PC-9 (cell line): ENCODE data around the gene POU3F3. TPM values are rescaled to one million over a fixed set of nuclear protein-coding genes. Genes with fewer than 3 reads are reported as not detected.

Source experiments
- BruUV-seq: library from RNA; stranded (reverse); fragments of 400-500 nt; replicated peaks from 2 replicates; lab custom pipeline; 2021; lab: Mats Ljungman, UMichigan
- CTCF ChIA-PET: fragments of 300-600 bp; sonication (Branson Sonifier 250); formaldehyde crosslinking; loops from one replicate; lab custom pipeline; 2022; ENCODE audit warnings: antibody characterized with exemption; lab: Charles Lee
- POLR2A ChIA-PET: fragments of 300-600 bp; sonication (Branson Sonifier 250); formaldehyde crosslinking; loops from one replicate; lab custom pipeline; 2022; ENCODE audit warnings: antibody characterized with exemption; ENCODE audit not compliant: unreplicated experiment; lab: Charles Lee
- DNase-seq, 2 experiments: peaks; one replicate each; pipeline versions ENCODE4 v3.0.0 to v3.0.0-alpha.2; 2015 to 2022; ENCODE audit warnings: mixed read lengths in 1 of 2
- H2AFZ ChIP-seq: fragments of 200-600 bp; sonication (generic); 2 replicates; pipeline ENCODE4 v1.8.1; 2017; ENCODE audit warnings: antibody characterized with exemption
- H3F3A ChIP-seq: fragments of 200-600 bp; sonication (generic); 2 replicates; pipeline ENCODE4 v1.8.1; 2017; ENCODE audit warnings: antibody characterized with exemption, mild to moderate bottlenecking, low read depth; ENCODE audit not compliant: insufficient read depth
- H3K27ac ChIP-seq: fragments of 200-600 bp; sonication (generic); 2 replicates; pipeline ENCODE4 v1.6.1; 2016; ENCODE audit warnings: mixed run types
- H3K27me3 ChIP-seq: fragments of 200-600 bp; sonication (generic); 2 replicates; pipeline ENCODE4 v1.6.1; 2016; ENCODE audit warnings: low read depth, mixed run types; ENCODE audit not compliant: insufficient read depth
- H3K36me3 ChIP-seq: fragments of 200-600 bp; sonication (generic); 2 replicates; pipeline ENCODE4 v1.6.1; 2016; ENCODE audit warnings: low read depth, mixed run types
- H3K4me1 ChIP-seq: fragments of 200-600 bp; sonication (generic); replicated peaks from 2 replicates; pipeline ENCODE4 v1.6.1; 2016; ENCODE audit warnings: mixed run types; ENCODE audit not compliant: insufficient read depth
- H3K4me2 ChIP-seq: fragments of 200-600 bp; sonication (generic); 2 replicates; pipeline ENCODE4 v1.6.1; 2017; ENCODE audit warnings: mixed run types
- H3K4me3 ChIP-seq: fragments of 200-600 bp; sonication (generic); 2 replicates; pipeline ENCODE4 v1.6.1; 2016; ENCODE audit warnings: mixed run types
- H3K79me2 ChIP-seq: fragments of 200-600 bp; sonication (generic); 2 replicates; pipeline ENCODE4 v1.6.1; 2017; ENCODE audit warnings: low read depth, mixed run types
- H3K9me2 ChIP-seq: fragments of 200-600 bp; sonication (generic); 2 replicates; pipeline ENCODE4 v1.8.1; 2017; ENCODE audit warnings: mild to moderate bottlenecking; ENCODE audit not compliant: insufficient read depth
- H3K9me3 ChIP-seq: fragments of 200-600 bp; sonication (generic); 2 replicates; pipeline ENCODE4 v1.8.1; 2016; ENCODE audit warnings: low read depth; ENCODE audit not compliant: insufficient read depth
- H4K20me1 ChIP-seq: fragments of 200-600 bp; sonication (generic); 2 replicates; pipeline ENCODE4 v1.8.1; 2017; ENCODE audit not compliant: insufficient read depth
- CTCF ChIP-seq: fragments of 200-600 bp; sonication (generic); conservative IDR thresholded peaks from 2 replicates; pipeline ENCODE4 v1.6.1; 2017; ENCODE audit warnings: mixed run types, antibody characterized with exemption, mild to moderate bottlenecking, moderate library complexity
- EZH2 ChIP-seq: fragments of 200-600 bp; sonication (generic); IDR thresholded peaks from 2 replicates; pipeline ENCODE4 v1.8.0; 2017; ENCODE audit warnings: antibody characterized with exemption, low read depth
- intact Hi-C: fragments of 100-400 bp; cut with micrococcal nuclease; formaldehyde crosslinking; loops from one replicate; pipeline ENCODE4 v1.10.0; 2022; ENCODE audit not compliant: unreplicated experiment
- total RNA-seq: library from RNA; stranded (reverse); gene quantifications from 2 replicates; pipeline ENCODE4 v1.2.3, GENCODE V29; 2021

POU3F3 gene
- total RNA-seq, 1 experiment from 2014 or later: not detected

DNA sequence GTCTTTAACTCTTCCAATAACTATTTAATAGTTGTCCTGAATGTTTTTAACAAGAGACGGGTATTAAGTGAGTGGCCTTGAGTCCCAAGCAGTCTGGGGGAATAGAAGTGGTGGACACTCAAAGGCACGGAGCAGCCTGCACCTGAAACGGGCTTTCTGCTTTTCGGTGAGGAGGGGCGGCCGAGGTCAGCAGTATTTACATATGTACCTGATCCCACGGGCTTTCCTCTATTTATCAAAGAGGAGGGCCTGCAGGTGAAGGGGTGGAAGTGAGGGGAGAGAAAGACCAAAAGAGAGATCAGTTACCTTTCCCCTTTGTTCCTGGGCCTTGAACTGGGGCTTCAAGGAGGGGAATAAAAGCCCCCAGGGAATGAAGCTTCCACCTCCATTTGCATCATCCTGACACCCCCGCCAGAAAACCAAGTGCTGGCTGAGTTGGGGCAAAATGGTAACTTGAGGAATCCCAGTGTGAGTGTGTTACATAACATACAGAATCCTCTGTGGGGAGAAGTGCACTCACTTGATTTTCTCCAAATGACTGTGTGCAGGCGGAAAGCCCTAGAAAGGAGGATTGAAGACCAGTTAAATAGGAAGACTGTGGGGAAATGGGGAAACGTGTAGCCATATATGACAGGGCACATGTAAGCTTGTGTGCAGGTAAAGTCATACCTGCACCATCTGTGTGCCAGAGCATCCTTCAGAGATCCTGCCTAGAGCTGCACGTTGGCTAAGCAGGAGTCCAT lies 12.4 kb downstream of the POU3F3 start:
- Histone ChIP-seq H3F3A (no peaks in the 10 kb centered on the region), H3K79me2 (no peaks in the 10 kb centered on the region), H3K4me3 (no peak overlapping the region), H3K9me2 (no peaks in the 10 kb centered on the region), H3K27me3 (peaks cover 71% of the 10 kb centered on the region), H3K4me2 (no peak overlapping the region), H3K9me3 (no peaks in the 10 kb centered on the region), H3K36me3 (no peaks in the 10 kb centered on the region), H2AFZ (no peak overlapping the region), H4K20me1 (no peaks in the 10 kb centered on the region), H3K4me1 (no peaks in the 10 kb centered on the region), H3K27ac (no peak overlapping the region)
- CTCF ChIA-PET: no interaction called here
- no peak for DNase-seq
- POLR2A ChIA-PET: no interaction called here
- BruUV-seq: no TSS peak
- TF ChIP-seq CTCF: no peak
- TF ChIP-seq EZH2: no peak
- intact Hi-C loops: no loop called here

DNA sequence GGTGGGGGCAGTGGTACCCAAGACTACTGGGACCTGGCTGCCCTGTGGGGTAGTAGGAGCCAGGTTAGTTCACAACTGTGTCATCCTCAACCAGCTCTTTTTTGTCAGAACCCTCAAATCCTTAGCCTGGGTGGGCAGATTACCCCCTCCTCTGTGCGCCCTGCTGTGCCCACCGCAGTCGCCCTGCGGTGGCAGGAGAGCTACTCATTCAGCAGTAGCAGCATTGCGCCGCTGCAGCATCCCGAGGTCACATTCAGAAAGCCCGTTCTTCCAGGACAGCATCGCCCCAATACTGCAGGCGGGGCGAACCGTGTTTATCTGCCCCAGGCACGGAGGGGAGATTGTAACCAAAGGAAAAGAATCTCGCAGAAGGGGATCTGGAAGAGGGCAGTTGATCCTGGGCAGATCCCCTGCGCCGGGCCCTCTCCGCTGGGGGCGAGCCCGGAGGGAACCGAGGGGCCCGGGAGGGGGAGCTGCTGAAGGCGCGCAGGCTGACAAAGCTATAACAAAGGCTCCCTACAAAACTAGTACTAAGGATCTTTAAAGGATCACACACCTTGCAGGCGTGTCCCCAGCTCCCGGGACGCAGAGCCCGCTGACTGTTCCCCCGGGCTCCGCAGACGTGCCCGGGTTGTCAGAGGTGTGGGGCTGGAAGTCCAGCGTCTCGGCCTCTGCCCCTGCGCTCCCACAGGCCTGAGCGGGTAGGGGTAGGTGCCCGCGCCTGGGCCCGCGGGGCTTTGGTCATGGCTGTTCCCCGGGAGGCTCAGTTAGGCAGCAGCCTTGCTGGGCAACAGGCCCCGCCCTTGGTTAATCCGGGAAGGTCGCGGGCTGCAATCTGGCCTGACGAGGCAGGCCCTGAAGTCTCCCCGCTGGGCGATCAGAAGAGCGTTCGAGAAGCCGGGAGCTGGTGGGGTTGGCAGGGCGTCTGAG lies 13.2 kb downstream of the POU3F3 start:
- no peak for DNase-seq
- no peaks in the 10 kb centered on the region for H3K36me3 ChIP-seq
- peaks cover 66% of the 10 kb centered on the region for H3K27me3 ChIP-seq
- H4K20me1 ChIP-seq: no peaks in the 10 kb centered on the region
- H3K9me3 ChIP-seq: no peaks in the 10 kb centered on the region
- H3K27ac ChIP-seq: no peak overlapping the region
- no peak overlapping the region for H2AFZ ChIP-seq
- no peaks in the 10 kb centered on the region for H3F3A ChIP-seq
- no peak overlapping the region for H3K4me3 ChIP-seq
- intact Hi-C loops: no loop called here
- ChIA-PET POLR2A (no interaction called here), CTCF (no interaction called here)
- BruUV-seq: no TSS peak
- TF ChIP-seq CTCF (no peak), EZH2 (no peak)
- no peaks in the 10 kb centered on the region for H3K79me2 ChIP-seq
- H3K4me2 ChIP-seq: no peak overlapping the region
- H3K9me2 ChIP-seq: no peaks in the 10 kb centered on the region
- no peaks in the 10 kb centered on the region for H3K4me1 ChIP-seq

- Histone ChIP-seq H3K9me2 (no peaks in the 10 kb centered on the region), H4K20me1 (no peaks in the 10 kb centered on the region), H3K4me1 (no peaks in the 10 kb centered on the region), H3K4me2 (no peak overlapping the region), H3K4me3 (no peak overlapping the region), H3K27me3 (peaks cover 67% of the 10 kb centered on the region), H3K27ac (no peak overlapping the region), H3F3A (no peaks in the 10 kb centered on the region), H3K79me2 (no peaks in the 10 kb centered on the region), H3K36me3 (no peaks in the 10 kb centered on the region), H2AFZ (no peak overlapping the region), H3K9me3 (no peaks in the 10 kb centered on the region)
- DNase-seq: no peak
- CTCF ChIA-PET: no interaction called here
- POLR2A ChIA-PET: no interaction called here
- BruUV-seq: no TSS peak
- intact Hi-C loops: no loop called here
- TF ChIP-seq EZH2 (no peak), CTCF (no peak)
Measured at GRCh38 chr2:104867813-104868504, 14.0 kb downstream of the POU3F3 start.
